NCI-H1436 treated with DMSO at 0.1 percent for 48 hours (cell line): ENCODE results near the gene GFY.
"Not testable (repeated sequence)": the region's sequence is repeated elsewhere in the genome, so short reads cannot be mapped to it uniquely, and the experiment has no call there.

Experiments
- DNase-seq: peaks from one replicate; lab custom pipeline; 2025; lab: John Stamatoyannopoulos, UW

The GFY gene

GRCh38 chr19:49444100-49444700 is 19.0 kb downstream of the GFY start:
- not testable (repeated sequence) for DNase-seq

GRCh38 chr19:49445997-49446396 is 20.8 kb downstream of the GFY start:
- no peak for DNase-seq

DNA sequence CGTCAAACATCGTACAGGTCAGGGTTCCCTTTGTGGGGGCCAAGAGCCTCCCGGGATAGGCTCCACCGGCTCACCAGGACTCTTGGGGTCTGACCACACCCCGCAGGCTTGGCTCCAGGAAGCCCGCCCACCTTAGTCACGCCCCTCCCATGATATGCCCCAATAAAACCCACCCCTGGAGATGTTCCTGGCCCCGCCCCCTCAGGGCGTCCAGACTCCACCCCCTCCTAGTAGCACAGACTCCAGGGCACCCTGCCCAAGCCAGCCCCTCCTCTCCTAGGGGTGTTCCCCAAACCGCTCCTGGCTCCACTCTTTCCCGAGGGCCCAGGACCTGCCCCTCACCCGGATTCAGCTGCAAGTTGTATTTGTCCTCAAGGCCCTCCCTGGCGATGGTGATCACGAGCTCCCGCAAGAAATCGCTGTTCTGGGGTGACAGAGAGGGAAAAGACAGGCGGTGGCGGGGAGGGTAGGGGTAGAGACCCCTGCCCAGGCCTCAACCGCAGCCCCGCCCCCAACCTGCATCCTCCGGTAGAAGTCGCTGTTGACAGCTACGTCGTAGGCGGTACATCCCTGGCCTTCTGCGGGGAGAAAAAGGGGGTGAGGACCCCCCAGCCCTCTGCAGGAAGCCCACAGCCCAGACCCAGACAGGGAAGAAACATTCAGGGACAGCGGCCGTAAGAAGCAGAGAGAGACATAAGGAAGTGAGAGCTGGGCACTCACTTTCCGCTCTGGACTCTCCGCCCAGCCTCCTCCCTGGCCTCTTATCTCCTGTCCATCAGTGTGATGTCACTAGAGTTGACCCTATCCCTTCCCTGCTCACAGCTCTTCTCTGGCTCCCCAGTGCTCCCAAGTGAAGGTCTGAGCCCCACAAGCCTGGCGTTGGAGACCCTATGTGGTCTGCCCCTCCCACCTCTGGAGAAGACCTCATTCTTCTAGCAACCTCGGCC is 22.6 kb downstream of the GFY start:
- DNase-seq, result no peak

DNA sequence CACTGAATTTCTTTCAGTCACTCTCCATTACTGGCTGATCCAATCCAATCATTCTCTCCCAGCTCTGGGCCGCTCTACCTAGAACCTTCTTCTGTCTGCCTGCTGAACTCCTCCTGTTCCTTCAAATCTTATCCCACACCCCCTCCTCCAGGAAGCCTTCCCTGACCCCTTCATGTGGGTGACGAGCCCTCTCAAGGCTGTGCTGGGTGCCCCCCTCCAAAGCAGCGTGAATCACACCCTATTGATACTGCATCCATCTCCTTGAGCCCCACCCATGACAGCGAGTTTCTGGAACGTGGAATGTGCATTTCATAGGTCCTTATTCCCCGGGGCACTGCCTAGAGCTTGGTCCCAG is 23.2 kb downstream of the GFY start:
- no peak for DNase-seq

GRCh38 chr19:49450405-49450804 is 25.2 kb downstream of the GFY start:
- no peak for DNase-seq

GRCh38 chr19:49451430-49452181 is 26.4 kb downstream of the GFY start, which contains the start of gene PIH1D1:
TSS of gene PIH1D1 (minus strand) at chr19:49451814. CDS start at chr19:49451574, 240 bp downstream.
- DNase-seq, result peak; percentile 100

DNA sequence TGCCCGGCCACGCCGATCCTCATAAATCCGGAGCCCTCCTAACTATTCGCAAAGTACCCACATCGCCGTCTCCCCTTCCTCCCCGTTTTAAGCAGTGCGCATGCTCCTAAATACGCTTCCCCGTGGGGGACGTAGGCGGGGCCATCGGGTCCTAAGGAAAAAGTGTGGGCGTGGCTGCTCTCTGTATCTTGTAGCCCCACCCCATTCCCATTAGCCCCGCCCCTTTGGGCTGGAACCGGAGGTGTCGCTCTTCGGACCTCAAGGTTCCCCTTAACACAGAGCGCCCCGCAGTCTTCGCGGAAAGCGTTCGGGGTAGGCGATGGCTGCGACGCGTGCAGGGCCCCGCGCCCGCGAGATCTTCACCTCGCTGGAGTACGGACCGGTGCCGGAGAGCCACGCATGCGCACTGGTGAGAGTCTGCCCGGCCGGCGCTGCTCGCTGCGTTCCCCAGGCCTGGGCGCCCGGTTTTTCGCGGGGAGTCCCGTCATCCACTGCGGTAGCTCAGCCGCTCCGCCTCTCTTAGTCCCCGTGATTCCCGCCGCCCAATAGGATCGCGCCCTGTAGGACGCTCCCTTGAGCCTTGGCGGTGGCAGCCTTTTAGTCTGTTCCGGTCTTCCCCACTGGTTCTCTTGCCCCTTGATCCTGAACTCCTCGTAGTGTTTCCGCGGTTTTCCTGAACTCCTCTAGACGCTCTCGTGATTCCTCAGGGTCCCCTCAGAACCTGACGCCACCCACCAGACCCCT is 28.0 kb downstream of the GFY start, which contains the start of gene ALDH16A1:
TSS of gene ALDH16A1 (plus strand) at position 213 of the 744 bp plus-strand sequence. CDS start at position 320, 107 bp downstream.
- peak; percentile 98 for DNase-seq

DNA sequence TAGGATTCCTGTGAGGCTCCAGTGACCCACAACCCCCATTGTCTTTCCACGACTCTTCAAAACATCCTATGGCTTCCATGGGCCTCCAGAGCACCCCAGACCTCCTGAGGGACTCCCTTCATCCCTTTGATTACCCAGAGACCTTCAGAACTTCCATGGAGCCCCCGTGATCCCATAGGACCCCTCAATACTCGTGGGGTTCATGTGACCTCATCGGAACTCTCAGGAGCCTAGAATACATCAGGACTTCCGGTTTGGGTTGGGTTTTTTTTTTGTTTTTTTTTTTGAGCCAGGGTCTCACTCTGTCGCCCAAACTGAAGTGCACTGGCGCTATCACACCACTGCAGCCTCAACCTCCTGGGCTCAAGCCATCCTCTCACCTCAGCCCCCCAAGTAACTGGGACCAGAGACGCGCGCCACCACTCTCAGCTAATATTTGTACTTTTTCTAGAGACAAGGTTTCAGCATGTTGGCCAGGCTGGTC is 28.6 kb downstream of the GFY start:
- DNase-seq, result no peak

- DNase-seq, result no peak
Measured at GRCh38 chr19:49455773-49456172, 30.6 kb downstream of the GFY start.

- no peak for DNase-seq
Measured at GRCh38 chr19:49456326-49456725, 31.1 kb downstream of the GFY start.

GRCh38 chr19:49458567-49458903 is 33.3 kb downstream of the GFY start:
- DNase-seq, result no peak

DNA sequence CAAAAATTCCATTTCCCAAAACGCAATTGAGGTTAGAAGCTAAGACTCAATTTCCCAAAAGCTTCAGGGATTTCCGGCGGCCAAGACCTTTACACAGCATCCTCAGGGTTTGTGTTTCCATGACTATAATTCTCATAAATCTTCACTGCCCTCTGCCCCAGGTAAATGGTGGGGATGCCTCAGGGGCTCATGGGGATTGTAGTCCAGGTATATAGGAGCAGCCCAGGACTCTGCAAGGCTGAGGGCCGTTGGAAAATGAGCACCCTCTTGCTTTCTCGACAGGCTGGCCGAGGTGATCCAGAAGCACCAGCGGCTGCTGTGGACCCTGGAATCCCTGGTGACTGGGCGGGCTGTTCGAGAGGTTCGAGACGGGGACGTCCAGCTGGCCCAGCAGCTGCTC is 34.2 kb downstream of the GFY start:
- no peak for DNase-seq

- DNase-seq, result not testable (repeated sequence)
Measured at GRCh38 chr19:49461130-49461529, 35.9 kb downstream of the GFY start.

GRCh38 chr19:49461656-49462055 is 36.5 kb downstream of the GFY start:
- DNase-seq, result no peak

- no peak for DNase-seq
Measured at GRCh38 chr19:49462492-49462891, 37.3 kb downstream of the GFY start.

GRCh38 chr19:49463960-49464740 is 39.0 kb downstream of the GFY start:
- DNase-seq, result no peak

- no peak for DNase-seq
Measured at GRCh38 chr19:49465371-49465770, 40.2 kb downstream of the GFY start.

GRCh38 chr19:49468199-49468598 is 43.0 kb downstream of the GFY start:
- DNase-seq, result no peak

DNA sequence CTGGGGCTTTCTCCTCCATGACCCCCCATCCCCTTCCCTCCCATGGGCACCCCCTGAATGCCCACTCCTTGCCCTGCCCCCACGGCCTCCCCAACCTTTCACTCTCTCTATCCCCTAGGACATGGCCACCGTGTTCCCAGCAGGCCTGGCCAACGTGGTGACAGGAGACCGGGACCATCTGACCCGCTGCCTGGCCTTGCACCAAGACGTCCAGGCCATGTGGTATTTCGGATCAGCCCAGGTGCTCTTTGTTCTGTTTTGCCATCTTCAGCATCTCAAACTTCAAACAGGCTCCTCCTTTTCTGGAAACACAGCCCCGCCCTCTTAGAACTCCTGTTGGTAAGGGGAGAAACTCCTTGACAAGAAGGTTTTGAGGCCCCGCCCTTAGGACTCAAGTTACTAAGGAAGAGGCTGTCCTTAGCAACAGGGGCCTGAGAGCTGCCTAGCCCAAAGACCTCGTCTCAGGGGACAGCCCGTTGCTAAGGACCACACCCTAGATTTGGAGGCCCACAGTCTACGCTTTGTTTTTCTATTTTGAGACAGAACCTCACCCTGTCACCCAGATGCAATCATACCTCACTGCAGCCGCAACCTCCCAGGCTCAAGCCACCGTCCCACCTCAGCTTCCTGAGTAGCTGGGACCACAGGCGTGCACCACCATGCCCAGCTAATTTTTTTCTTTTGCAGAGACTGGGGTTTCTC is 43.7 kb downstream of the GFY start:
- peak; percentile 96 for DNase-seq
